SK-N-SH treated with all-trans-retinoic acid at 6 μM for 48 hours (cell line): Measurements from ENCODE around the gene TBXT.

Experiments
- ESRRG ChIP-seq: fragments of 250-450 bp; sonication (Bioruptor Pico); IDR thresholded peaks from 2 replicates; pipeline ENCODE4 v1.6.1; 2021; ENCODE audit warnings: mild to moderate bottlenecking
- OSR1 ChIP-seq: fragments of 250-450 bp; sonication (Bioruptor Pico); IDR thresholded peaks from 2 replicates; pipeline ENCODE4 v1.8.0; 2022; ENCODE audit warnings: moderate library complexity, mild to moderate bottlenecking, inconsistent platforms
- PATZ1 ChIP-seq: fragments of 250-450 bp; sonication (Bioruptor Pico); IDR thresholded peaks from 2 replicates; pipeline ENCODE4 v1.8.0; 2020; ENCODE audit warnings: mild to moderate bottlenecking, moderate library complexity, borderline replicate concordance
- SNAI2 ChIP-seq: fragments of 250-450 bp; sonication (Bioruptor Pico); IDR thresholded peaks from 2 replicates; pipeline ENCODE4 v1.5.0; 2020; ENCODE audit warnings: mild to moderate bottlenecking, moderate library complexity
- TOX ChIP-seq: fragments of 250-450 bp; sonication (Bioruptor Pico); IDR thresholded peaks from 2 replicates; pipeline ENCODE4 v1.8.0; 2021; ENCODE audit warnings: mild to moderate bottlenecking, moderate library complexity, borderline replicate concordance
- ZC3H10 ChIP-seq: fragments of 250-450 bp; sonication (Bioruptor Pico); IDR thresholded peaks from 2 replicates; pipeline ENCODE4 v1.5.1; 2021; ENCODE audit warnings: mild to moderate bottlenecking, moderate library complexity
- ZFP30 ChIP-seq: fragments of 450-650 bp; formaldehyde crosslinking; IDR thresholded peaks from 2 replicates; pipeline ENCODE4 v1.5.0; 2022; ENCODE audit warnings: mild to moderate bottlenecking, moderate library complexity
- ZNF565 ChIP-seq: fragments of 450-650 bp; formaldehyde crosslinking; conservative IDR thresholded peaks from 2 replicates; pipeline ENCODE4 v1.5.0; 2020; ENCODE audit warnings: low read depth, mild to moderate bottlenecking, moderate library complexity
- TF ChIP-seq, protein P1 (sequence below): fragments of 250-450 bp; sonication (Bioruptor Pico); IDR thresholded peaks from 2 replicates; pipeline ENCODE4 v1.5.1; 2020; ENCODE audit warnings: low read depth, mild to moderate bottlenecking, moderate library complexity

DNA sequence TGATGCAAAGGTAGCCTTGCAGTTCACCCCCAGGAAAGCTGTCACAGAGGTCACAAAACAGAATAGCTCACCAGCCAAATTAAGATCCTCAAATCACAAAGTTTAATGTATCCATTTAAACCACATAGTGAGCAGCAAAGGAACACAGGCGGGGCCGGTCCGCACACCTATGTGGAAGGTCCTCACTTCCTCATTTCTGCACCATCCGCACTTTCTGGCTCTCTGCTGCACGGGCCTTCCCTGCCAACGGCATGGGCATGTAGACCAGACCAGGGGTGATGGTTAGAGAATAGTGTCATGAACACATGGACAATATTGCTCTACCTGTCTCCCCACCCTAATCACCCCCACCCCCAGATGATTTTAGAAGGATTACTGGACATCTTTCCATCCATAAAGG lies 12.1 kb upstream of the TBXT start:
- TF ChIP-seq ZC3H10 (CRISPR knock-in tag) (no peak), TOX (CRISPR knock-in tag) (no peak), ESRRG (CRISPR knock-in tag) (no peak), SNAI2 (CRISPR knock-in tag) (no peak), OSR1 (no peak), PATZ1 (CRISPR knock-in tag) (no peak), ZFP30 (CRISPR knock-in tag) (no peak), ZNF565 (CRISPR knock-in tag) (no peak)
- TF ChIP-seq, protein P1, sequence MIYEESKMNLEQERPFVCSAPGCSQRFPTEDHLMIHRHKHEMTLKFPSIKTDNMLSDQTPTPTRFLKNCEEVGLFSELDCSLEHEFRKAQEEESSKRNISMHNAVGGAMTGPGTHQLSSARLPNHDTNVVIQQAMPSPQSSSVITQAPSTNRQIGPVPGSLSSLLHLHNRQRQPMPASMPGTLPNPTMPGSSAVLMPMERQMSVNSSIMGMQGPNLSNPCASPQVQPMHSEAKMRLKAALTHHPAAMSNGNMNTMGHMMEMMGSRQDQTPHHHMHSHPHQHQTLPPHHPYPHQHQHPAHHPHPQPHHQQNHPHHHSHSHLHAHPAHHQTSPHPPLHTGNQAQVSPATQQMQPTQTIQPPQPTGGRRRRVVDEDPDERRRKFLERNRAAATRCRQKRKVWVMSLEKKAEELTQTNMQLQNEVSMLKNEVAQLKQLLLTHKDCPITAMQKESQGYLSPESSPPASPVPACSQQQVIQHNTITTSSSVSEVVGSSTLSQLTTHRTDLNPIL (CRISPR knock-in tag), result no peak
